ENCODE measurements around the gene UHMK1. TPM values are rescaled to one million over a fixed set of nuclear protein-coding genes. Genes with fewer than 3 reads are reported as not detected.

UHMK1 gene
- total RNA-seq, 4 donors from 2014 or later, result 40.6 to 74.3 (median 49.5) TPM

GRCh38 chr1:162560303-162561036 is 62.9 kb downstream of the UHMK1 start:
- H3K4me3 ChIP-seq, result peak overlapping the region; percentile 76 to 87 (median 84)
- no peaks in the 10 kb centered on the region for H3K9me3 ChIP-seq
- TF ChIP-seq POLR2A (IDR thresholded peaks at IDR 0.05) (peak in 1 of 2 donors; percentile 29), CTCF (IDR thresholded peaks at IDR 0.05) (no peak)
- H3K27me3 ChIP-seq, result no peaks in the 10 kb centered on the region
- DNase-seq, result no peak
- peaks cover 0 to 1% (median 0%) of the 10 kb centered on the region in 3 donors for H3K36me3 ChIP-seq
- H3K27ac ChIP-seq, result peak overlapping the region; percentile 90 to 99 (median 98)
- H3K4me1 ChIP-seq, result peaks cover 0 to 23% (median 2%) of the 10 kb centered on the region in 4 donors

- DNase-seq, result peak; percentile 98 to 100 (median 99)
- Histone ChIP-seq H3K27me3 (no peaks in the 10 kb centered on the region), H3K9me3 (no peaks in the 10 kb centered on the region), H3K4me3 (peak overlapping the region; percentile 76 to 87 (median 84)), H3K27ac (peak overlapping the region; percentile 90 to 99 (median 98)), H3K36me3 (peaks cover 0 to 8% (median 0%) of the 10 kb centered on the region in 3 donors), H3K4me1 (peaks cover 0 to 23% (median 2%) of the 10 kb centered on the region in 4 donors)
- TF ChIP-seq POLR2A (IDR thresholded peaks at IDR 0.05) (peak in 1 of 2 donors; percentile 7), CTCF (IDR thresholded peaks at IDR 0.05) (no peak)
Observed at GRCh38 chr1:162561037-162561615, 63.5 kb downstream of the UHMK1 start.

GRCh38 chr1:162561616-162562469 is 64.2 kb downstream of the UHMK1 start, which contains the start of gene UAP1:
TSS of gene UAP1 (plus strand) at chr1:162561722. CDS start at chr1:162566069, 4,347 bp downstream.
- peak in 1 of 3 donors; percentile 67 for DNase-seq
- Histone ChIP-seq H3K4me3 (peak within 1 kb of the TSS; percentile 76 to 87 (median 84)), H3K9me3 (no peaks in the 10 kb centered on the region), H3K36me3 (peaks cover 0 to 15% (median 0%) of the 10 kb centered on the region in 3 donors), H3K27ac (peak within 1 kb of the TSS; percentile 90 to 99 (median 98)), H3K4me1 (peaks cover 0 to 19% (median 2%) of the 10 kb centered on the region in 4 donors), H3K27me3 (no peaks in the 10 kb centered on the region)
- TF ChIP-seq POLR2A (IDR thresholded peaks at IDR 0.05) (peak; percentile 93 to 94), CTCF (IDR thresholded peaks at IDR 0.05) (peak in 1 of 6 experiments; percentile 13)

GRCh38 chr1:162562470-162562828 is 64.8 kb downstream of the UHMK1 start:
- H3K27ac ChIP-seq, result peak overlapping the region; percentile 90 to 99 (median 98)
- no peaks in the 10 kb centered on the region for H3K9me3 ChIP-seq
- H3K4me1 ChIP-seq, result peaks cover 0 to 13% (median 2%) of the 10 kb centered on the region in 4 donors
- peak overlapping the region; percentile 76 to 87 (median 84) for H3K4me3 ChIP-seq
- peaks cover 0 to 20% (median 0%) of the 10 kb centered on the region in 3 donors for H3K36me3 ChIP-seq
- no peak for TF ChIP-seq CTCF (IDR thresholded peaks at IDR 0.05)
- TF ChIP-seq POLR2A (IDR thresholded peaks at IDR 0.05), result peak; percentile 24 to 58
- no peaks in the 10 kb centered on the region for H3K27me3 ChIP-seq
- peak in 1 of 3 donors; percentile 61 for DNase-seq

- Histone ChIP-seq H3K27ac (no peak overlapping the region), H3K4me1 (peaks cover 0 to 25% (median 2%) of the 10 kb centered on the region in 4 donors), H3K4me3 (peak overlapping the region in 1 of 4 donors; percentile 86), H3K27me3 (no peaks in the 10 kb centered on the region), H3K9me3 (no peaks in the 10 kb centered on the region), H3K36me3 (peaks cover 0 to 32% (median 0%) of the 10 kb centered on the region in 3 donors)
- TF ChIP-seq POLR2A (IDR thresholded peaks at IDR 0.05), result no peak
- peak in 1 of 6 experiments; percentile 10 for TF ChIP-seq CTCF (IDR thresholded peaks at IDR 0.05)
- no peak for DNase-seq
Observed at GRCh38 chr1:162564762-162565218, 67.2 kb downstream of the UHMK1 start.
